GM21786 (cell line): Measurements from ENCODE around the gene MISP.

Source experiments
- ATAC-seq: cut with Tn5 transposase; IDR thresholded peaks from one replicate; pipeline ENCODE4 v1.9.1; 2021; ENCODE audit not compliant: unreplicated experiment

MISP gene

GRCh38 chr19:806815-807421 lies 56.0 kb downstream of the MISP start:
- ATAC-seq, result no peak

- no peak for ATAC-seq
These were observed 56.9 kb downstream of the MISP start for GRCh38 chr19:807627-808422.

- ATAC-seq, result no peak
These were observed 57.5 kb downstream of the MISP start for GRCh38 chr19:808423-808775.

GRCh38 chr19:810077-810855 lies 59.4 kb downstream of the MISP start:
- ATAC-seq, result no peak

GRCh38 chr19:810883-811489 lies 60.1 kb downstream of the MISP start:
- ATAC-seq, result no peak

- no peak for ATAC-seq
These were observed 60.7 kb downstream of the MISP start for GRCh38 chr19:811506-812048.

GRCh38 chr19:812049-812746 lies 61.3 kb downstream of the MISP start:
- no peak for ATAC-seq

GRCh38 chr19:812747-813218 lies 61.9 kb downstream of the MISP start:
- ATAC-seq, result no peak

- ATAC-seq, result no peak
These were observed 62.6 kb downstream of the MISP start for GRCh38 chr19:813219-814151.
